ENCODE data around the gene CAPN15.

Gene CAPN15

GRCh38 chr16:585351-585750 lies 57.8 kb downstream of the CAPN15 start:
- Mint-ChIP-seq H3K36me3 (ENCODE audit: low read depth) (peaks cover 2% of the 10 kb centered on the region), H3K4me1 (ENCODE audit: low read depth) (peaks cover 11% of the 10 kb centered on the region), H3K4me3 (no peak overlapping the region), H3K27ac (no peak overlapping the region), H3K27me3 (ENCODE audit: low read depth) (peaks cover 2% of the 10 kb centered on the region), H3K9me3 (no peaks in the 10 kb centered on the region)
- DNase-seq (ENCODE audit: low spot score): no peak

- Mint-ChIP-seq H3K4me1 (ENCODE audit: low read depth) (peaks cover 17% of the 10 kb centered on the region), H3K27me3 (ENCODE audit: low read depth) (peaks cover 2% of the 10 kb centered on the region), H3K9me3 (no peaks in the 10 kb centered on the region), H3K4me3 (no peak overlapping the region), H3K27ac (peak overlapping the region; percentile 15), H3K36me3 (ENCODE audit: low read depth) (peaks cover 2% of the 10 kb centered on the region)
- no peak for DNase-seq (ENCODE audit: low spot score)
Observed at GRCh38 chr16:586047-586644, 58.6 kb downstream of the CAPN15 start.

- no peak for DNase-seq (ENCODE audit: low spot score)
- H3K4me1 Mint-ChIP-seq (ENCODE audit: low read depth): peaks cover 19% of the 10 kb centered on the region
- peaks cover 2% of the 10 kb centered on the region for H3K27me3 Mint-ChIP-seq (ENCODE audit: low read depth)
- peaks cover 2% of the 10 kb centered on the region for H3K36me3 Mint-ChIP-seq (ENCODE audit: low read depth)
- H3K9me3 Mint-ChIP-seq: no peaks in the 10 kb centered on the region
- peak overlapping the region; percentile 92 for H3K4me3 Mint-ChIP-seq
- H3K27ac Mint-ChIP-seq: peak overlapping the region; percentile 88
Observed at GRCh38 chr16:586645-587590, 59.4 kb downstream of the CAPN15 start.

- Mint-ChIP-seq H3K27me3 (ENCODE audit: low read depth) (peaks cover 2% of the 10 kb centered on the region), H3K4me3 (peak overlapping the region; percentile 92), H3K27ac (peak overlapping the region; percentile 100), H3K36me3 (ENCODE audit: low read depth) (peaks cover 2% of the 10 kb centered on the region), H3K9me3 (no peaks in the 10 kb centered on the region), H3K4me1 (ENCODE audit: low read depth) (peaks cover 19% of the 10 kb centered on the region)
- no peak for DNase-seq (ENCODE audit: low spot score)
Observed at GRCh38 chr16:588639-588888, 61.1 kb downstream of the CAPN15 start.

GRCh38 chr16:588889-589657 lies 61.6 kb downstream of the CAPN15 start:
- H3K27ac Mint-ChIP-seq: peak overlapping the region; percentile 100
- H3K36me3 Mint-ChIP-seq (ENCODE audit: low read depth): peaks cover 2% of the 10 kb centered on the region
- H3K4me1 Mint-ChIP-seq (ENCODE audit: low read depth): peaks cover 19% of the 10 kb centered on the region
- H3K9me3 Mint-ChIP-seq: no peaks in the 10 kb centered on the region
- H3K4me3 Mint-ChIP-seq: peak overlapping the region; percentile 99
- peaks cover 2% of the 10 kb centered on the region for H3K27me3 Mint-ChIP-seq (ENCODE audit: low read depth)
- DNase-seq (ENCODE audit: low spot score): peak; percentile 96

- Mint-ChIP-seq H3K36me3 (ENCODE audit: low read depth) (peaks cover 2% of the 10 kb centered on the region), H3K4me1 (ENCODE audit: low read depth) (peaks cover 20% of the 10 kb centered on the region), H3K27me3 (ENCODE audit: low read depth) (peaks cover 2% of the 10 kb centered on the region), H3K4me3 (peak within 1 kb of the TSS; percentile 99), H3K9me3 (no peaks in the 10 kb centered on the region), H3K27ac (peak within 1 kb of the TSS; percentile 100)
- peak; percentile 98 for DNase-seq (ENCODE audit: low spot score)
Observed at GRCh38 chr16:589658-590187, 62.2 kb downstream of the CAPN15 start, which contains the start of gene RAB40C. RAB40C (plus strand) TSS chr16:590066; CDS start chr16:590292, 226 bp downstream.

GRCh38 chr16:590188-590814 lies 62.8 kb downstream of the CAPN15 start:
- Mint-ChIP-seq H3K9me3 (no peaks in the 10 kb centered on the region), H3K4me1 (ENCODE audit: low read depth) (peaks cover 20% of the 10 kb centered on the region), H3K4me3 (peak overlapping the region; percentile 87), H3K27me3 (ENCODE audit: low read depth) (peaks cover 2% of the 10 kb centered on the region), H3K27ac (peak overlapping the region; percentile 79), H3K36me3 (ENCODE audit: low read depth) (peaks cover 2% of the 10 kb centered on the region)
- DNase-seq (ENCODE audit: low spot score): no peak

GRCh38 chr16:590815-591200 lies 63.3 kb downstream of the CAPN15 start:
- peak overlapping the region; percentile 87 for H3K4me3 Mint-ChIP-seq
- H3K27me3 Mint-ChIP-seq (ENCODE audit: low read depth): peaks cover 2% of the 10 kb centered on the region
- peaks cover 20% of the 10 kb centered on the region for H3K4me1 Mint-ChIP-seq (ENCODE audit: low read depth)
- H3K27ac Mint-ChIP-seq: peak overlapping the region; percentile 79
- peaks cover 2% of the 10 kb centered on the region for H3K36me3 Mint-ChIP-seq (ENCODE audit: low read depth)
- DNase-seq (ENCODE audit: low spot score): no peak
- no peaks in the 10 kb centered on the region for H3K9me3 Mint-ChIP-seq

- peaks cover 20% of the 10 kb centered on the region for H3K4me1 Mint-ChIP-seq (ENCODE audit: low read depth)
Observed at GRCh38 chr16:591231-591630, 63.7 kb downstream of the CAPN15 start.

GRCh38 chr16:591892-592517 lies 64.5 kb downstream of the CAPN15 start:
- no peak for DNase-seq (ENCODE audit: low spot score)
- no peak overlapping the region for H3K4me3 Mint-ChIP-seq
- peaks cover 20% of the 10 kb centered on the region for H3K4me1 Mint-ChIP-seq (ENCODE audit: low read depth)
- H3K36me3 Mint-ChIP-seq (ENCODE audit: low read depth): peaks cover 2% of the 10 kb centered on the region
- no peaks in the 10 kb centered on the region for H3K9me3 Mint-ChIP-seq
- H3K27ac Mint-ChIP-seq: no peak overlapping the region
- peaks cover 2% of the 10 kb centered on the region for H3K27me3 Mint-ChIP-seq (ENCODE audit: low read depth)

More at GRCh38 chr16:591231-591630, 63.7 kb downstream of the CAPN15 start:
- Mint-ChIP-seq H3K27me3 (ENCODE audit: low read depth) (peaks cover 2% of the 10 kb centered on the region), H3K9me3 (no peaks in the 10 kb centered on the region), H3K36me3 (ENCODE audit: low read depth) (peaks cover 2% of the 10 kb centered on the region), H3K27ac (peak overlapping the region; percentile 79), H3K4me3 (peak overlapping the region; percentile 87)
- DNase-seq (ENCODE audit: low spot score): no peak

- no peak overlapping the region for H3K27ac Mint-ChIP-seq
- H3K9me3 Mint-ChIP-seq: no peaks in the 10 kb centered on the region
- H3K4me1 Mint-ChIP-seq (ENCODE audit: low read depth): peaks cover 15% of the 10 kb centered on the region
- H3K36me3 Mint-ChIP-seq (ENCODE audit: low read depth): no peaks in the 10 kb centered on the region
- H3K27me3 Mint-ChIP-seq (ENCODE audit: low read depth): peaks cover 2% of the 10 kb centered on the region
- DNase-seq (ENCODE audit: low spot score): no peak
- H3K4me3 Mint-ChIP-seq: no peak overlapping the region
Observed at GRCh38 chr16:592518-593306, 65.2 kb downstream of the CAPN15 start.

GRCh38 chr16:593406-593805 lies 65.9 kb downstream of the CAPN15 start:
- Mint-ChIP-seq H3K36me3 (ENCODE audit: low read depth) (no peaks in the 10 kb centered on the region), H3K27me3 (ENCODE audit: low read depth) (peaks cover 2% of the 10 kb centered on the region), H3K4me1 (ENCODE audit: low read depth) (peaks cover 11% of the 10 kb centered on the region), H3K27ac (no peak overlapping the region), H3K4me3 (no peak overlapping the region), H3K9me3 (no peaks in the 10 kb centered on the region)
- no peak for DNase-seq (ENCODE audit: low spot score)

All from T-helper 2 cell treated with Interferon-gamma antibody and Interleukin-4, amounts not matched to agents 5 μg/mL and 100 μg/mL, for 36 hours (primary cell).